Activated CD4-positive, CD25-positive, alpha-beta regulatory T cell (primary cell): ENCODE results near the gene SERPINA12.
"Not testable (repeated sequence)": the region's sequence is repeated elsewhere in the genome, so short reads cannot be mapped to it uniquely, and the experiment has no call there.

Experiments used
- DNase-seq, 4 experiments: peaks; one replicate each; lab custom pipeline; 2025; lab: John Stamatoyannopoulos, UW

Gene SERPINA12

DNA sequence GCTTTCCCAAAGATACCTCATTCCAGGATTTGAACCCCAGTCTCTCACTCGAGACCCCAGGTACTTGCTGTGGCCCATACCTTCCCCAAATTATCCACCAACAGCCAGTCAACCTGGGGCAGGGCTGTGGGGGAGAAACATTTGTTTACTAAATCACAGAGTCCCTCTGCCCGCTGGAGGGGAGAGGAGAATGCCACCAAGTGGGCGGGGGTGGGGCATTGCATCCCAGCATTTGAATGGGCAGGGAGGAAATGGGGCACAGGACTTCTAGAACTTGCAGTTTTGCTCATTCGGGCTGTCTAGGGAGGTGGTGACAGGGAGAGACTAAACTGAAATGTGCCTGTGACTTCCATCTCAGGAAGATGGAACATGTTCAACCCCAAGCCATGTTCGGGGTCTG is 22.4 kb downstream of the SERPINA12 start:
- no peak for DNase-seq

DNA sequence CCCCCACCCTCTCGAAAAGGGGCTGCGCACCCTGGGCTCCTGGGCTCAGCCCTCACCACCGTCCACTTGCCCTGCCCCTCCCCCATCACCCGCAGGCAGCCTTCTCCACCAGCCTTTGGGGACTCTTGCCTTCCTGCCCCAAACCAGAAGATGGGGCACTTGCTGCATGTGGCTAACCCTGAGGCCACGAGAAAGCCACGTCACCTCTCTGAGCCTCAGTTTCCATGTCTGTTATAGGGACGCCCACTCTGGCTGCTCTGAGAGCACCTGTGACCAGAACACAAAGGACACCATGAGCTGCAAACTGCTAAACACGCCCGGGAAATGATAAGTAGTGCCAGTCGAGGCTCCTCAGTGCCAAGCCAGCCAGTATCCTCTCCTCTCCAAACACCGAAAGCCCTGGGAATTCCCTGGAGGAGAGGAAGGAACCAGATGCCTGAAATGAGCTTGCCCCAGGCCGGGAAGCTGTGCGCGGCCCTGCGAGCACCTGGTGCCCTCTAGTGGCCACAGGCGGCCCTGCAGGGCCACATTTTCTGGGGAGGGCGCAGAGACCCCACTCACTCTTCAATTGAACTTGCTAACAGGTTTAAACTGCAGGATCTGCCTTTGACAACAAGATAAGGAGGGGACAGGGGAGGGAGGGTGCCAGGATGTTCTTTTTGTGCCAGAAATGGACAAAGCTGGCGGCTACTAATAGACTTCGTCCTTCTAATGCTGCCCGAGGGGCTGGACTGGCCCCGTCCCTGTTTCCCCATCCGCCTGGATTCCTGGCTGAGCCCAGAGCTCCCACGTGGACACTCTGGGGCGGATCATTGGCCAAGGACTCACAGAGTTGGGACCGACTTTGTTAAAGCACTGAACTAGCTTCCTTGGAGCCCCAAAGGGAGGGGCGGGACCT is 23.1 kb downstream of the SERPINA12 start:
- DNase-seq = peak in 2 of 4 experiments; percentile 6 to 7

DNA sequence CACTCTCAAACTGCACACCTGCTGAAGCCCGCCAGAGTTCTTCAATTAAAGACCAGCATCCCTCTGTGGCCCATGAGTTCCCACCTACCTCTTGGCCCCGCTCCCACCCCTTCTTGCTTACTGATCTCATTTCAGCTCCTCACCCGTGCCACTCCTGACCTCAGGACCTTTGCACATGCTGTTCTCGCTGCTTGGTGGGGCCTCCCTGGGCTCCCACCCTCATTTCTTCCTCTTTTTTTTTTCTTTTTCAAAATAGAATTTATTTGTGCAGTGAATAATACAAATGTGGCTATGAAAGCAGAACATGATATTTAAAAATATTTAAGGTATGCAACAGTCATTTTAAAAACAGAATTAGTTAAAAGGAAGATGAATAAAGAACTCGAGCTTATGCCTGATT is 24.8 kb downstream of the SERPINA12 start:
- no peak for DNase-seq

DNA sequence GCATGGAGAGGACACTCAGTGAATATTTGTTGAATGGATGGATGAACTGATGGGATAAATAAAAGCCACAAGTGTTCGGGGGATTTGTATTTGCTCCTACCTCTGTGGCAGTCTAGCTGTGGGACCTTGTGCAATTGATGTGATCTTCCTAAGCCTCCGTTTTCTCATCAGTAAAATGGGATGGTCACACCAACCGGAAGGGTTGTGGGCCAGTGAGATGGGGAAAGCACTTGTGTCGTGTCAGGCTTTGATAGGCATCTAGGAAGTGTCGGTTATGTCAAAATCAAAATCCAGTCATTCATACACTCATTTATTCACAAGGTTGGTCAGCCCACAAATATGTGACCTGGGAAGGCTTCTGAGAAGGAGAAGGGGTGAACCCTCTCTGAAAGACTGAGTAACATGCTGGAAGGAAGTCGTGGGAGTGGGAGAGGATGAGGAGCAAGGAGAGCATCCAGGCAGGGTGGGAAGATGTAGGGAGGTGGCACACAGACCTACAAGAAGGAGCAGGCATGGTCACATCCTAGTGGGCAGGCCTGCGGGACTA is 25.5 kb downstream of the SERPINA12 start:
- no peak for DNase-seq

DNA sequence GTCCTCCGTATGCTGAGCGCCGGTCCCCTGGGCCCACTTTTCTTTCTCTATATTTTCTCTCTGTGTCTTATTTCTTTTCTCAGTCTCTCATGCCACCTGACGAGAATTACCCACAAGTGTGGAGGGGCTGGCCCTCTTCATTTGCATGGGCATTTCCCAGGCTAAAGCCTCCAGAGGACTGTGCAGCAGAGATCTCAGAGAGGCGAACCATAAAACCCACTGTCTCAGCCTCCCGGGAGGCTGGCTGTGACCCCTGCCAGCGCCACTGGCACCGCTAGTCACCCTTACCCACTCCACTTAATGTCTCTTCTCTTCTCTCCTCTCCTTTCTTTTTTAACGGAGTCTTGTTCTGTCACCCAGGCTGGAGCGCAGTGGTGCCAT is 26.2 kb downstream of the SERPINA12 start:
- no peak for DNase-seq

- not testable (repeated sequence) for DNase-seq
Observed at GRCh38 chr14:94482132-94483070, 26.9 kb downstream of the SERPINA12 start.

GRCh38 chr14:94481468-94482131 is 27.7 kb downstream of the SERPINA12 start:
- DNase-seq = no peak

DNA sequence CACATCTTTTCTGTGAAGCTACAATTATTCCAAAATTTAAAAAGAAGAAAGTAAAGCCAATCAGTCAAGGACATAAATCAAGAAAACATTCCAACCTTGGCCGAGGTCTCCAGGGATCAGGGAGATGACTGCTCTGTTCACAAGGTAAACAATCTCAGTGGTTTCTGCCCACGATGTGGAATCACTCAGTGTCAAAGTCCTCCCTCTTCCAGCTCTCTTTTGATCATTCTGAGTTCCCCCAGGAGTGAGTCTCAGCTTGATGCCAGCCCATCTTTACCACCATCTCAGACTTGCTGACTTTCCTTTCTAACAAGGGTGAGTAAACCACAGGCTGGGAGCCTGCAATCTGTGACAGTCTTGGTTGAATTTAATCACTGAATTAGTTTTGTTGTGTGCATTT is 28.5 kb downstream of the SERPINA12 start:
- DNase-seq = no peak

- no peak for DNase-seq
Observed at GRCh38 chr14:94478420-94478819, 30.8 kb downstream of the SERPINA12 start.

- no peak for DNase-seq
Observed at GRCh38 chr14:94476023-94476422, 33.2 kb downstream of the SERPINA12 start, which contains the start of gene SERPINA9. TSS of gene SERPINA9 (minus strand) at chr14:94476197. CDS start at chr14:94469840, 6,357 bp downstream.

DNA sequence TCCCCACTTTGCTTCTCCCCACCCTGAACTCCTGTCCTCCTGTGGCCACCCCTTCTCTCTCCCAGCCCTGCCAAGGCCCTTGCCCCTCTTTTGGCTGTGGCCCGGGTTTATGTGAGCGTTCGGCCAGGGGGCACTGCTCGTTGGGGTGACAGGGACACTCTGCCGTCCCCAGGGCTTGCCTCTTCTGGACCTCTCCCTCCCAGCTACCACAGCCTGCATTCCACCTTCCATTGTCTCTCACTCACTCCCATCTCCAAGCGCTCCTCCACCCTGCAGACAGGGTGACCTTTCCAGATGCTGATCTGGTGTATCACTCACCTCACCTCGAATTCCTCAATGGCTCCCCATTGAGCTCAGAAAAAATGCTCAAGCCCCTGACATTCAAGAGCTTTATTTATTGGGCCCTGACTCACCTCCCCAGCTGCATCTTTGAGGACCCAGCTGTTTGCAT is 34.7 kb downstream of the SERPINA12 start:
- no peak for DNase-seq

- no peak for DNase-seq
Observed at GRCh38 chr14:94473666-94474410, 35.4 kb downstream of the SERPINA12 start.

DNA sequence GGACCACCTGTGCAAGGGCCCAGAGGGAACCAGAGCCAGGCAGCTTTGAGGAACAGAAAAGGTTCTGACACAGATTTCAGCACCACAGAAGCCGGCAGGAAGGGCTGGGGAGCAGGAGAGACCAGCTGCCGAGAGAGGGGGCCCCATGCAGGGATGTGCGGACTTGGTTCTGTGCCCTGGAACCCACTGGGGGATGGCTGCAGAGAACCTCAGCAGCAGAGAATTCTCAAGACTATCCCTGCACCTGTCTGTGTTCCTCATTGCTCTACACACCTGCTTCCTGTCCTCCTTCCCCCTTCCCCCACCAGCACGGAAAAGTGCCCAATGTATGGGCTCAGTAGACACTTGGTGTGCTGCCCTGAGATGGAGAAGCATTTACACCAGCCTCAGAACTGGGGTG is 36.4 kb downstream of the SERPINA12 start:
- no peak for DNase-seq

DNA sequence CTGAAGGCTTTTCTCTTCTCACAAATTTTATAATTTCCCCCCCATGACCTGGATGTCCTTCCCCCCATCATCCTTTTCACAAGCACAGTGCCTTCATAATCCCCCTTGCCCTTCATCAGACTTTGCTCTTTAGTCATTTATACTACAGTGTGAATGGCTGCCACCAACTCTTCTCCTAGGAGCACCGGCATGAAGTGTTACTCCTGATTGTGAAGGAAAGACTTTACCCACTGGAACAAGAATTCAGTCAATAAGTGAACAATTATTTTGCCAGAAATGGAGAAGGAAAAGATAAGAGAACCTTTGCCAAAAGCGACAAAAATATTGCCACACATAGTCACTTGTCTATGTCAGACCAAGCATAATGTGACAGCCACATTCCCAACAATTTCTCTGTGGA is 38.2 kb downstream of the SERPINA12 start:
- DNase-seq = no peak

DNA sequence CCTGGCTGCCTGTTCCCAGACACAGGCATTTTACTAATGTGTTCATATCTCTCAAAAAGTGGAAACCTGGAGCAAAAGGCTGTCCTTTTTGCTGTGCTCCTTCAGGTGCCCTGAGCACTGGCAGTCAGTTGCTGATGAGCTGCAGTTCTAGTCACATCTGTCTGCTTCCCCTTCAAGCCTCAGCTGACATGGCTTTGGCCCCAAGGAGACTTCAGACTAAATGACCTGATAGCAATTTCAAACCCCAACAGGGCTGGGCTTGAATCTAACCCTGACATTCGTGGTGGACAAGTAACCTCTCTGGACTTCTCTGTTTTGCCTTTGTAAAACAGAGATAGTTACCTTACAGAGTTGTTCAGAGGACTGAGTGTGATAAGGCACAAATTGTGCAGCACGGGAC is 39.0 kb downstream of the SERPINA12 start:
- DNase-seq = no peak

DNA sequence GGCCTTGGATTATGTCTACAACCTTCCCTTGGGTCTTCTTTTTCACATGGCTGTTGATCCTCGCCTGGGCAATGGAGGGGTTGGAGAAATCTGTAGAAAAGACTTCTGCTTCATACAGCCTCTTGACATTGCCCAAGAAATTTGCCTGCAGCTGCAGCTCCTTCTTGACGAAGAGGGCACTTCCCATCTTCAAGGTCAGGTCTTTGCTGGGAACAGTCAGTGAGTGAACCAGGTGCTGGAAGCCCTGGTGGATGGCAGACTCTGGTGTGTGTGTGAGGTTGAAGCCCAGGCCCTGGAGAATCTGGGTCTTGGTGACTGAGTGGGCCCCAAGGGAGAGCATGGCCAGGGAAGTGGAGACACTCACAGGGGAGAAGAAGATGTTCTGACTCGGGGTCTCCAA is 40.0 kb downstream of the SERPINA12 start:
- DNase-seq = no peak

DNA sequence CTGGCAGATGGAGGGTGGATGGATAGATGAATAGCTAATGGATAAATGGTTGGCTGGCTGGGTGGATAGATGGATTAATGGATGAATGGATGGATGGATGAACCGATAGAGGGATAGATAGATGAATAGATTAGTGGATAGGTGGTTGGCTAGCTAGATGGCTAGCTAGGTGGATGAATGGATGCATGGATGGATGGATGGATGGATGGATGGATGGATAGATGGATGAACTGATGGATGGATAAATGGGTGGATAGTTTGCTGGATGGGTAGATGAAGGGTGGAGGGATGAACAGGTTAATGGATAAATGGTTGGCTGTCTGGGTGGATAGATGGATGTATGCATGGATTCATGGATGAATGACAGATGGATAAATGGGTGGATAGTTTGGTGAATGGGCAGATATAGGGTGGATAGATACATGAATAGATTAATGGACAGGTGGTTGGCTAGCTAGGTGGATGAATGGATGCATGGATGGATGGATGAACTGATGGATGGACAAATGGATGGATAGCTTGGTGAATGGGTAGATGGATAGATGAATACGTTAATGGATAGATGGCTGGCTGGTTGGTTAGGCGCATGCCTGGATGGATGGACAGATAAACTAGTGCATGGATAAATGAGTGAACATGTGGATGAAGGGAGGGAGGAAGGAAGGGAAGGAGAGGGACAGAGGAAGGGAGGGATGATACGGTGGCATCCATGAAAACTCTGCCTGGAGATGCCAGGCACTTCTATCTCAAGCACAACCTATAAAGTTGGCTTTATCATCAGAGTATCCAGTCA is 41.3 kb downstream of the SERPINA12 start:
- DNase-seq = no peak

GRCh38 chr14:94466706-94467370 is 42.4 kb downstream of the SERPINA12 start:
- DNase-seq = no peak

DNA sequence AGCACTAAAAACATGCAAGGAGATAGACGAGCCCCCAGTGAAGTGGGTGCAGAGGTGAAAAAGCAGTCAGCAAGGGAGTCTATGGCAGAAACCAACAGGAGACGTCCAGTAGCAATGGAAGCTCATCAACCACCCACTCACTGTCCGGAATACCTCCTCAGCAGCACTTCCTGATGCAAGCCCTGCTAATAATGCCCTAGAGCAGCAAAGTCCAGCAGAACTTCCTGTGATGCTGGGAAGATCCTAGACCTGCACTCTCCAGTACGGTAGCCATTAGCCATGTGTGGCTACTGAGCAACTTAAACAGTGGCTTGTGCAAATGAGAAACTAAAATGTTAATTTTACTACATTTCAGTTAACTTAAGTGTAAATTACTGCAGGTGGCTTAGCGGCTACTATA is 44.2 kb downstream of the SERPINA12 start:
- DNase-seq = no peak

DNA sequence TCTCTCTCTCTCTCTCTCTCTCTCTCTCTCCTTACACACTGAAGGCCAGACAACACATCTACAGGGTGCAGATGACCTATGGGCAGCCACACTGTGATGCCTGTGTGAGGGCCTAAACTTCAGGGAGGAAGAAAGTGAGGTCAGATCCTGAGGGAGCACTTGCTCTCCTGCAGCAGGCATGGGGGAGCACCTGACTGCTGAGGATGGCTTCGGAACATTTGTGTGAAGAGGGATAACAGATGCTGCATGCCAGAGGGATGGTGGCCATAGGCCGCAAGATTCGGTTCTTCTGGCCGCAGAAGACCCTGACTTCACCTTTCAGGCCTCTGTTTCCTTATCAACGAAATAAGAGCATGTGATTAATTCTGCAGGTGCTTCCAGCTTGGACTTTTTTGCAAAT is 45.0 kb downstream of the SERPINA12 start:
- no peak for DNase-seq
